ENCODE data around the gene GANAB. TPM values are rescaled to one million over a fixed set of nuclear protein-coding genes. Genes with fewer than 3 reads are reported as not detected.
A peak's percentile ranks its signal among the peaks of the same experiment; 100 is the strongest.
"Not testable (repeated sequence)": the region's sequence is repeated elsewhere in the genome, so short reads cannot be mapped to it uniquely, and the experiment has no call there.

The GANAB gene
- polyA plus RNA-seq, 4 donors = 387 to 413 (median 398) TPM

DNA sequence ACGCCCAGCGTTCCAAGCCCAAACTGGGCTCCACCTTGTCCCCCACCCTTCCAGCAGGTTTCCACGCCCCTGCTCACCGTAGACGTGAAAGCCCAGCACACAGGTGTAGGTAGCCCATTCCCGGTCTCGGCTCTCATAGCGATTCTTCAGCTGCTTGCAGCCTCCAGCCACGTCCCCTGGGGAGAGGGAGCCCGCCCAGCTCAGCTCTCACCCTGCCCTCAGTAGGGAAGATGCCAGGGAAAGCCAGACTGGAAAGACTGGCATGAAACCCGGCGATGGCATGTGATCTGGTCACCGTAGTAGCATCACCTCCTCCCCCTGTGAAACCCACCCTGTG is 43.4 kb downstream of the GANAB start:
- DNase-seq (ENCODE audit: low read depth in 4 of 4, low spot score in 3 of 4) = no peak

DNA sequence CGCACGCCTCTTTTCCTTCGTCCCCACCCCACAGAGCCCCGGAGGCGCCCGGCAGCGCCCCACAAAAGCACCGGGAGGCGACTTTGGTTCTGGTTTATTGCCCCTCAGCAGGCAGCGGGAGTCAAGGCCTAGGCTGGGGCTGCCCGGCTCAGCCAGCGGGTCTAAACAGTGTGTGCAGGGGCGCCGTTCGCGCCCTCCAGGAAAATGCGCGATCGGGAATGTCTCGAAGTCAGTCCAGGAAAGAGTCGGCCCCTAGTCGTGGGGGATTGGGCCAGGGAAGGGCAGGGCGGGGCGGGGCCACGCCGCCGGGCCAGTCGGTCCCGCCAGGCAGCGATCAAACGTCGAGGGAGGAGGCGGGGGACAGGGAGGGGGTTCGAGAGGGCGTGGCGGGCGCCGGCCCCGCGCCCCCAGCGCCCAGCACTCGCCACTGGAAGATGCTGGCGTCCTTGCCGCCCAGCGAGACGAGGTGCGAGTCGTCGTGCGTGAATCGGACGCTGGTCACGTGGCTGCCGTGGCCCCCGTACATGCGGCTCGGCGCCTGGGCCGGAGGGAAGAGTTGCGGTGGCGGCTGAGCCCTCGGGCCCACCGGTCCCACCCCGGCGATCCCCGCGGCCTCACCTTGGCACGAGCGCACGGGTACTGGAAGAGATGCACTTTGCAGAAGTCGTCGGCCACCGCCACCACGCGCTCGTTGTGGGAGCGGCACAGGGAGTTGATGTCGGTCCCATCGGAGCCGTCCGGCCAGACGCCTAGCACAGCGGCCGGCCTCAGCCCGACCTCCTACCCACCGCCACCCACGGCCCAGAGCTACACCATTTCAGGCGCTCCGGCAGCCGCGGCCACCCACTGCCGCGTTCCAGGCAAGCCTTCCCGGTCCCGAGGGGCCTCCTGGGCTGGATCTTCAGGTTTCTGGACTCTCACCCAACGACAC is 44.0 kb downstream of the GANAB start:
- DNase-seq (ENCODE audit: low read depth in 4 of 4, low spot score in 3 of 4) = no peak

DNA sequence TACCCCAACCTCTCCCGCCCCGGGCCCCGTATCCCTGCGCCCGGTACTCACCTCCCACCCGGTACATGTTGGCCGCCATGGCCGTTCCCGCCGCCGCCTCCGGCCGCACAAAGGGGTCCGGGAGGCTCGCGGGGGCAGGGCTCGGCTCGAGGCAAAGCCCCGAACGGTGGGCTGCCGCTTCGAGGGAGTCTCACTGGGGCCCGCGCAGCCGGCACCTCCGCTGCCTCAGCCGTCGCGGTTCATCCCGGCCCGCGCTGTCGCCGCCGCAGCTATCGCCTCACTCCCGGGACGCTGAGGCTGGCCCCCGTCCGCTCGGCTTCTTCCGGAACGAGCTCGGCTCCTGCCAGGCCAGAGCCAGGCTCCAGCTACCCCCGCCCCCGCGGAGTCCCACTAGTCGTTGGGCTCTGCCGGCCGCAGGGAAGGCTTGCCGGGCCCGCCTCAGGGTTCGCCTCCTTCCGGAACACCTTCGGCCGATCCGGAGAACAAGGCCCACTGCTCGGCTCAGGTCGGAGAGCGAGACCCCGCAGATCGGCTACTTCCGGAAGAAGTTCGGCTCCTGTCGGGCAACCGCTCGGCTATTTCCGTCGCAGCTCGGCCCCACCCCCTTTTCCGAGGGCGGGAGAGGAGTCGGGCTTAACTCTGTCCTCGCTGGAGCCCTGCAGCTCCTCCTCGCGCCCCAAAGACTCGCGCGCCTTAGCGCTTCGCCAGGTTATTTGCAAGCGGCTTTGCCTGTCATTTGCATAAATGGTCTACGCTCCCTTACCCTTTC is 44.9 kb downstream of the GANAB start, which contains the start of gene MTA2:
Gene MTA2, minus strand, starts transcription at position 494 of the 769 bp plus-strand sequence. Its CDS starts 415 bp downstream, at position 79.
- peak; percentile 96 to 97 (median 96) for DNase-seq (ENCODE audit: low read depth in 4 of 4, low spot score in 3 of 4)

DNA sequence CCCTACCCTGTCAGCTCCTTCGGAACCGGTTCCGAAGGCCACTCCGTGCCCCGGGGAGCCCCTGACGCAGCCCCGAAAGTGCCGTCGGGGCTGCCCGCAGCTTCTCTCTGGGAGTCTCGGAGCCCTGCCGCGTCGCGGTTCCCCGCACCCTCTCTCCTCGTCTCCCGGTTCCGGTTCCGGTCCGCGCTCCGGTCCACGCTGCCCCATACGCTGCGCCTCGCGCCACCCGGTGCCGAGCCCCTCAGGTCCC is 45.4 kb downstream of the GANAB start:
- no peak for DNase-seq (ENCODE audit: low read depth in 4 of 4, low spot score in 3 of 4)

DNA sequence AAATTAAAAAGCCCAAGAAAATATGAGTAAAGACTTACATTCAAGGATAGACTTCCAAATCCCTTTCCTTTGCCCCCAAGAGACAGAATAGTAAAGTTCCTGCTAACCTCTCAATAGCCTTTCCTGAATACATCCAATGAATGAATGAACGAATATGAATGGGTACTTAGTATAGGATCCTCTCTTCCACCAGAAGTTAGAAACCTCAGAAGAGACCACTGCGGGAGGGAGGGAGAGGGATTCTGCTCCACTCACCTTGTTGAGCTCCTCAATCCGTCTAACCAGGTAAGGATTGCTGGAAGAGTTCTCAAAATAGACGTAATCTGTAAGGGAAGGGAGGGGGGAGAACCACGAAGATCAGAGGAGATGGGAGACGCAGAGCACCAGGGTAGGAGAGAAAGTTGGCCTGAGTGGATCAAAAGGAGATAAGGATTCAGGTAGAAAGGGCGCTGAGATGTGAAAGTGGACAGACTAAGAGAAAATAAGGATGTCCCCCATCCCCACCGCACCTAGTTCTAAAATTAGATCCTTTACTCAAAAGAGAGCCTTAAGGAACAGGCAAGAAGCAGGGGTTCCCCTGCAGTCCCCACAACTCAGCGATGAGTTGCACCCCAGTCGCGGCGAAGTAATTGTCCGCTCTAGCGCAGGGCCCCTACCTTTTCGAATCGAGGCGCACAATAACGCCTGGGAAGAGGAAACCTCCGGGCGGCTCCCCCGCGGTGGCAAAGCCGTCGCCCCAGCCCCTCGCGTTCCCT is 45.9 kb downstream of the GANAB start:
- no peak for DNase-seq (ENCODE audit: low read depth in 4 of 4, low spot score in 3 of 4)

DNA sequence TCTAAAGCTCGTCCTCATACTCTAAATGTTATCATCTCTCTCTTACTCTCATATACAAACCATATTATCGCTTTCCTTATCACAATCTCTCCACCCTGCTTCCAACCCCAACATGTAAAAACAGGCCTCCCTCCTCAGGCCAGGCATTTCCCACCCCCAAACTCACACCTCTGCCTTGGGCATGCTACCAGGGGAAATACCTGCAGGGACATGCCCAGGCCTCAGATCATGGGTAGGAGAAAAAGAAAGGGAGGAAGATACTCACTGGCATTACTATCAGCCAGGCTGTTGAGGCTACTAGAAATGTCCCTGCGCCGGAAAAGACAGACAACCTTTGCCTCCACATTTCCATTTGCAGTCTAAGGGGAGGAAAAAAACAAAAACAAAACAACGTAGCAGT is 46.5 kb downstream of the GANAB start:
- no peak for DNase-seq (ENCODE audit: low read depth in 4 of 4, low spot score in 3 of 4)

DNA sequence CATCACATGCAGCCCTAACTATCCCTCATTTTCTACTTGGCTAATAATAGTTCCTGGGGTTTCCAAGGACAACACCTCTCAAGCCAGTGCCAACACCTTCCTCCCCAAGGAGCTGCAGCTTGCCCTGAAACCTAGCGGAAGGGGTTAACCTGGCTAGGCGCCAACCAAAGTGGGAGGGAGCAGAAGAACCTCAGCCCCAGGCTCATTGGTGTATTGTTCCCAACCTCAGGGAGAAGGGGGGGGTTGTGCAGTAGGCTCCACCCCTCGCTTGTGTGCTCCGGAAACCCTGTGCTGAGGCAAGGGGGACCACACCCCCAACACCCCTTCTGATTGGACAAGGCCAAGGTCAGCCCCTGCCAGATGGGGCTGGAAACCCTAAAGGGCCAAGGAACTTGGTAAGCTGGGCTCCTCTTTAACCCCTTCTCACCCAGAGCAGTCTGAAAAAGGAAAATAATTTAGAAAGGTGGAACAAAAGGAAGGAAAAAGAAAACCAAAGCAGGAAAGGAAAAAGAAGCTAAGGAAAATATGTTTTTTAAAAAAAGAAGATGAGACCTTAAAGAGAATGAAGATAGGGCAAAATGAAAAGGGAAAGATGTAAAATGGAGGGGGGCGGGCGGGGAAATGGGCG is 47.2 kb downstream of the GANAB start:
- DNase-seq (ENCODE audit: low read depth in 4 of 4, low spot score in 3 of 4) = peak; percentile 78 to 90 (median 85)

DNA sequence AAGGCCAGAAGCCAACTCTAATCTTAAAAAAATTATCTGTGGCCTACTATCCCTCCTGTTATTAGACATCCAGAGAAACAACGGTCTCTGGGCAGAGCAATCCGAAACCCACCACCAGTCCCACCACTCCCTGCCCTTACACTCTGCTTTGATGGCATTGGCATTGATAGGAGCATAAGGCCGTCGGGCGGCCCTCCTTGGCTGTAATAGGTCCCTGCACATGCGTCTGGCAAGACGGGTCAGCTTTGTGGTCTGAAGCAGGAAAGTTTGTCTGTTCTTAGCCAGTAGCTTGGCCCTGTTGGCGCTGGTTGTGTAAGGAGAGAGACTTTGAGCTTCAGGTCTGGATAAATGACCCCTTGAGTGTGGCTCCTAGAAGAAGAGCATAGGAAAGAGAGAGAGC is 51.3 kb downstream of the GANAB start:
- no peak for DNase-seq (ENCODE audit: low read depth in 4 of 4, low spot score in 3 of 4)

DNA sequence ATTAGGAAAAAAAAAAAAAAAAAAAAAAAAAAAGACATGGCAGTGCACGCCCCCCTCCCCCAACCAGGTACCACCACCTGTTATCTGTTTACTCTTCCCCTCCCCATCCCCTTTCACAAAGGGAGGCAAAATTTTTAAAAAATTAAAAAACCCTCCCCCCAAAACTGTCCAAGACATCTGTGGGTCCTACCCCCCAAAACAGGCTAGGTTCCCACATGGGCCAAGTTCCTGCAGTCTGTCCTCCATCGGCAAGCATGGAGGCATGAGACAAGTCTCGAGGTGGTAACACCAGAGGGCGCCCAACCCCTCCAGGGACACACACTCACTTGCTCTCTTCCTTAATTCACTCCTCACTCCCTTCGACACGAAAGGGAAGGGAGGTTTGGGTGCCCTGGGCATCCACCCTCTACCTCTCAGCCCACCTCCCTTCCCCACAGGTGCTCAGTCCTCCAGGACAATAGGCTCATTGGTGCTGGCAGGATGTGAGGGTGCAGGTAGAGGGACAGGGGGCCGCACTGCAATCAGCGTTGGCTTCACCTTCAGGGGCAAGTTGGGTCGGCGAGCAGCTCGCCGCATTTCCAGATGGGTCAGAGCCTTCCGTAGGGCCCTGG is 52.9 kb downstream of the GANAB start:
- DNase-seq (ENCODE audit: low read depth in 4 of 4, low spot score in 3 of 4) = no peak

DNA sequence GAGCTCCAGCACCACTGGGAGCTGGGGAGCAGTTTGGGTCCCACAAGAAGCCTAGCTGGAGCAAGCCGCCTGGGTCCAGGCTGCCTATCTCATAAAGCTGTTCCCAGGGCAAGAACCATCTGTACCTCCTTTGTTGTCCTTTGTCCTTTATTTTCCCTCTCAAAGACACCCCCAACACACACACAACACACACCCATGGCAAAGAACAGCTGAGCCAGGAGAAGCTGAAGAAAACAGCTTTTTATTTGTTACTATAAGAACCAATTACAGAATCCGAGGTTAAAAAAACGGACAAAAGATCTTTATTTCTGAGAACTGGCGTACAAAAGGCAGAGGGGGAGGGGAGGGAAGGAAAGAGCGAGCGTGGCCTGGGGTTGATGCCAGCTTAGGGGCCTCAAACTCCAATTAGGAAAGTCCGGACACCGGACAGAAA is 53.4 kb downstream of the GANAB start:
- DNase-seq (ENCODE audit: low read depth in 4 of 4, low spot score in 3 of 4) = no peak

DNA sequence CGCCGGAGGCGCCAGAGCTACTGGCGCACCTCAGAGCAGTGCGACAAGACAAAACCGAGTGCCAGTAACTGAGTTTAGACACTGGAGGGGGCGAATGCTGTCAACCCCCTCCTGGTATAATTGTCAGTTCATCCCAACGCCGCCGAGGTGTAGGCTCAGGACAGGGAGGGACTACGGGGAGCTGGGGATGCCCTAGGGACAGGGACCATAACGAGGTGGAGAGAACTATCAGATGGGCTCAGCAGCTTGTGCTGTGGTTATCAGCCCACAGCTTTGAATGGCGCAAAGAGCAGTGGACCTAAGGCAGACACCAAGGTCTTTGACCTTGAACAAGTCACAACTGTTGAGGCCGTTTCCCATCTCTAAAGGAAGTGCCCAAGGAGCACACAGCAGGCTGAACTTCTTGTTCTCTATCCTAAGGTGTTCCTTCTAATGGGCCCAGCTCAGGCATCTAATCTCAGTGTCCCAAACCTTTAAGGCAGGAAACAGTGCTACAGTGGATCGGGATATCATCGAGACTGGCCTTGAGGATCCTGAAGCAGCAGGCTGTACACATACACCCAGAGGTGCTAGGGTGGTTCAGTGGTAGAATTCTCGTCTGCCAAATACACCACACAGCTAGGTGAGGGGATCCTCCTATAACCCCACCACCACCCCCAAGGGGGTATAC is 54.1 kb downstream of the GANAB start:
- DNase-seq (ENCODE audit: low read depth in 4 of 4, low spot score in 3 of 4) = no peak

DNA sequence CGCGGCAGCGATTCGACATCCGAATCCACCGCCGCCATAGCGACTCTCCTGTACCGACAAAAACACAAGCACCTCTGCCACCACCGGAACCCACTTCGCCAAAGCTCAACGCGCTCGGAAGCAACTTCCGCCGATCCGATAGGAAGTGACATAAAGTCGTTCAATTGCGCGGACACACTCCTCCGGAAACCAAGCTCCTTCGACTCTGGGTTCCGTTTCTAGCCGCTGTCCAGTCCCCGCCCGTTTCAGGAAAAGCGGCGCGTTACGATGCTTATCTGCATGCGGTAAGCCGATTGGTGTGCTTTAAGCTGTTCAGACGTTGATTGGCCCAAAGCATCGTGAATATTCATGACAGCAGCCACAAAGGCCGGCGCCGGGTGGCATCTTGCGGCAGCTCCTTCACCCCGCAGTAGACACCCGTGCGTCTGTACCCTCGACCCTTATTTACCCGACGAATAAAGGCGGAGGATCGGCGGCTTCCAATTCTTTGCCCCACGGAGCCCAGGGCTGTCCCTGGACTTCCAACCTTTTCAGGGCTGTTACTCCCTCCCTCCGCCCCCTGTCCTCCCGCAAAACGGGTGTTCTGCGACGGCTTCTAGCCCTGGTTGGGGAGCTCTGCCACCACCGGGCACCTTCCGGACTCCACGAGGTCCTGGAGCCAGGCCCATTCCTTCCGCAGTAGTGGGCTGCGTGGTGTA is 54.8 kb downstream of the GANAB start, which contains the start of gene TUT1:
Gene TUT1, minus strand, starts transcription at position 76 of the 698 bp plus-strand sequence. Its CDS starts 38 bp downstream, at position 38.
- peak; percentile 97 to 99 (median 98) for DNase-seq (ENCODE audit: low read depth in 4 of 4, low spot score in 3 of 4)

DNA sequence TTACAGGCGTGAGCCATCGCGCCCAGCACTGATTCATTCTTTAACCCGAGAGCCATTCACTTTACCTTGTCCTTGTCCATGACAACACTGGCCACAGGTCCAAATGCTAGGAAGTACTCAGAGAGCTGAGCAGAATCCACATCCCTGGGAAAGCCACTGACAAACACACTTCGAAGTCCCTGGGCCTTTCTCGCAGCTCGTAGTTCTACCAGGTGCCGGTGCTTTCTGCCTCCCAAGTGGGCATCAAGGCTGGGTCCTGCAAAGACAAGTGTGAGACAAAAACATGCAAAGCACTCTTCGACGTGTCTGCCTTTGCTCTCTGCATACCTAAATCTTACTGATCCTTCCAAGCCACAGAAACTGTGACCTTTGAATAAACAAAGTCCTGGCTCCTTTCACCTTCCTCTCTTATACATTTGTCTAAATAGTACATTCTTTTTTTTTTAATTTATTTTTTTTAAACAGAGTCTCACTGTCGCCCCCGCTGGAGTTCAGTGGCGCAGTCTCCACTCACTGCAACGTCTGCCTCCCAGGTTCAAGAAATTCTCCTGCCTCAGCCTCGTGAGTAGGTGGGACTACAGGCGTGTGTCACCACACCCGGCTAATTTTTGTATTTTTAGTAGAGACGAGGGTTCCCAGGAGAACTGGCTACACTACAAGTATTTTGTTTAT is 57.3 kb downstream of the GANAB start:
- no peak for DNase-seq (ENCODE audit: low read depth in 4 of 4, low spot score in 3 of 4)

DNA sequence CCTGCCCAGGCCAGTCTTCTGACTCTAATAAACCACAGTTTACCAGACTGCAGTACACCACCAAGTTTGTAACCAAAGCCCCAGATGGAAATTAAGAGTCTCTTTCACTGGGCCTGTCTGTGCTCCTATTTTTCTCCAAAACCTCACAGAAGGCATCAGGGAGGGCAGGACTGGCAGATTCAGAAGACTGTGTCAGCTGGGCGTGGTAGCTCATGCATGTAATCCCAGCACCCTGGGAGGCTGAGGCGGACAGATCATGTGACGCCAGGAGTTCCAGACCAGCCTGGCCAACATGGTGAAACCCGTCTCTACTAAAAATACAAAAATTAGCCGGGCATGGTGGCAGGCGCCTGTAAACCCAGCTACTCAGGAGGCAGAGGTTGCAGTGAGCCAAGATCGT is 61.1 kb downstream of the GANAB start:
- not testable (repeated sequence) for DNase-seq (ENCODE audit: low read depth in 4 of 4, low spot score in 3 of 4)

DNA sequence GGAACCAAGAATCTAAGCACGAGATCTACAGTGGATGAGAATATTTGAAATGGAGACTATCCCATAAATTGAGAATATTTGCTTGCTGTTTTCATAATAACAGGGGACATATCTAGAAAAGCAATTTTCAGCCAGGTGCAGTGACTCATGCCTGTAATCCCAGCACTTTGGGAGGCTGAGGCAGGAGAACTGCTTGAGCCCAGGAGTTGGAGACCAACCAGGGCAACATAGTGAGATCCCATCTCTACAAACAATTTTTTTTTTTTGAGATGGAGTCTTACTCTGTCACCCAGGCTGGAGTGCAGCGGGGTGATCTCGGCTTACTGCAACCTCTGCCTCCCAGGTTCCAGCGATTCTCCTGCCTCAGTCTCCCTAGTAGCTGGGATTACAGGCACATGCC is 64.7 kb downstream of the GANAB start:
- not testable (repeated sequence) for DNase-seq (ENCODE audit: low read depth in 4 of 4, low spot score in 3 of 4)

DNA sequence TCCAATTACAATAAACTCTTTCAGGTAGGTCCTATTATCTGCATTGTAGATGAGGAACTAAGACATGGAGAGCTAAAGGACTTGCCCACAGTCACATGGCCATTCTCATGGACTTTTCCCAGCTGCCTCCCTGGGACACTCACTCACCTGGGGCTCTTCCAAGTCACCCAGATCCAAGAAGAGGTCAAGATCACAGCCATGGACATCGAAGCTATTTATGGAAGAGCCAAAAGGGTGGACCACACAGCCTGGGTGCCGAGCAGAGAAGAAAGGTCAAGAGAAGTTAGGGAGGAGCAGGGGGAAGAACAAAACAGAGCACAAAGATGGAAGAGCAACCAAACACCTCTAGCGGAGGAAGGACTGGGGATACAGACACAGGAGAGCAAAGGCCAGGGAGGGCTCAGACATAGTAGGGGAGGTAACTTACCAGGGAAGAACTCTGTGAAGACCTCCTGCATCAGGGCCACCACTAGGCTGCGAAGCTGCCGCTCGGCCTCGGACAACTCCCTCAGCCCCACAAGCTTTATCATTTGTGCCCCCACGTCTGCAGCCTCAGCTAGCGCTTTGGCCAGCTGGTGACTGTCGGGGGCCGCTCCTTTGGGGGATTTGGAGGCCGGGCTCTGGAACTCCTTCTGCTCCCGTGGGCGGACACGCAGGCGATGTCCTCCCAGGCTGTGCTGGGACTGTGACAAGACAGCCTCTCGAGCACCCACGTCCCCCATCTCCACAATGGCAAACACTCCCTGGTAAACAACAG is 65.3 kb downstream of the GANAB start:
- no peak for DNase-seq (ENCODE audit: low read depth in 4 of 4, low spot score in 3 of 4)

DNA sequence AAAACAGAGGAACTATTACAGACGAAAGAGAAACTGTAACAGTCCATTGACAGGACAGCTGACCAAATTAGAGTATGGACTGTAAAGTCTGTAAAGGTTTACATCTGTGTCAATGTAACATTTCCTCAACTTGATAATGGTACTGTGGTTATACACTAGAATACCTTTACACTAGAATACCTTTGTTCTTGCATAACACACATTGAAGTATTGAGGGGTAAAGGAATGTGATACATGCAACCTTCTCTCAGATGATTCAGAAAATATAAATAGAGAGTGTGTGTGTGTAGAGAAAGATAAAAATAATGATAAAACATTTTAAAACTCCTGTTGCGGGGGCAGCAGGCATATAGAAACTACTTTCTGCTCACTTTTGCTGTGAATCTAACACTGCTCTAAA is 67.2 kb downstream of the GANAB start:
- DNase-seq (ENCODE audit: low read depth in 4 of 4, low spot score in 3 of 4) = no peak

DNA sequence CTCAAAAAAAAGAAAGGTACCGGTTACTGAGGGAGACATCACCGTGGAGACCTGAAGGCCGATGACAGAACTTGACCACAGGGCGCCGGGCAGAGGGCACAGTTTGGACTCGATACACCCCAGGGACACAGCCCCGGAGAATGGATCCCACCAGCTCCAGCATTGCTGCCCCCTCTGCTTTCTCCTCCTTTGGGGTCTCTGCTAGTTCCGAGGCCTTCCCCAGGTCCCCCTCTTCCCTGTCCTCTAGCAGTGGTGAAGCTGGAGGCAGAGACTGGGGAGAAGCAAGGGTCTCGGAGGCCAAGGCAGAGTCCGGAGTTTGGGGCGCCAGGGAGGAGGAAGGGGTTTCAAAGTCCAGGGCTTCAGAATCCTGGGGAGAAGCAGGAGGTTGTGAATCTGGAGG is 67.9 kb downstream of the GANAB start:
- DNase-seq (ENCODE audit: low read depth in 4 of 4, low spot score in 3 of 4) = no peak

Data from right renal pelvis (tissue), 4 donors.